Measurements from ENCODE around the gene ADPRHL1.

DNA sequence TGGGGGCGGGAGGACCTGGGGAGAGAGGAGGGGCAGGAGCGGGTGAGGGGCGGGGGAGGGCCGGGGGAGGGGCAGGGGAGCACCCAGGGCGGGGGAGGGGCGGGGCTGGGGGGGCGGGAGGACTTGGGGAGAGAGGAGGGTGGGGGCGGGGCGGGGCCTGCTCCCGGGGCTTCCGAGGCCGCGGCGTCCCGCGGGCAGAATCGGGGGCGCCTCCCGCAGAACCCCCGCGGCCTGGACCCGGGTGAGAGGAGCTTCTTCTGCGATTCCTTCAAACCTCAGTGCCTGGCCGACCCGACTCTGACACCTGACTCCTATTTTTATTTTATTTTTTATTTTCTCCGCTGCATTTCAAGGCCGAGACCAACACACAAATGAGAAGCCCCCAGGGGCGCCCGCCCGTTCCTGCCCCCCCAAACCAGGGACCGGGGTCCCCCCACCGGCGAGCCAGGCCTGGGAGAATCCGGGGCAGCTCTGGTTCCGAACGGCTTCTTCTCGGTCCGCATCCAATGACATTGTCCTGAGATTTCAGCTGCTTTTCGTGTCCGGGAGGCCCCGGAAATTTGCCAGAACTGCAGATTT lies 88.9 kb downstream of the ADPRHL1 start:
- TF ChIP-seq POLR2AphosphoS5 (IDR thresholded peaks at IDR 0.05; ENCODE audit: low read depth, low read length) (no peak), POLR2A (IDR thresholded peaks at IDR 0.05; ENCODE audit: low read depth, low read length) (no peak)
